GM20000 (cell line): Measurements from ENCODE around the gene LTBP1.

Source experiments
- DNase-seq: peaks from one replicate; pipeline ENCODE4 v3.0.0; 2012; ENCODE audit warnings: low spot score
- TF ChIP-seq, protein P1 (sequence below): IDR thresholded peaks from 2 replicates; pipeline ENCODE4 v1.5.1; 2012; ENCODE audit warnings: mild to moderate bottlenecking, control low read depth; ENCODE audit errors: extremely low read depth, missing control alignments

The LTBP1 gene

DNA sequence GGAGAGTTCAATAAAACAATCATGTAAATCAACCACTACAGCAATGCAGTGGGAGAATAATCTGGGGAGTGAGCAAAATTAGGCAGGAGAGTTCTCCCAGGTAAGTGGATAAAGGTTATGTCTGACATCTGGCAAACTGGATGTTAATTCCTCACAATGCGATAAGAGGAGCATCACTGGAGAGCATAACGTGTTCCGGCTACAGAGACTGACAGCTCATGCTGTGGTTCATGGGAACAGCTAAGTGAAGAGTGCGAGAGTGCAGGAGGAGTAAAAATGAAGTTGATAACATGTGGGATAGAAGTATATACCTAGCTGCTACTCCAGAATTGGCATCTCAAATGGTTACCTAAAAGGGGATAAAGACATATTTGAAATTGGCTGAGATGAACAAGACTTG is 153.2 kb downstream of the LTBP1 start:
- no peak for DNase-seq
- TF ChIP-seq, protein P1, sequence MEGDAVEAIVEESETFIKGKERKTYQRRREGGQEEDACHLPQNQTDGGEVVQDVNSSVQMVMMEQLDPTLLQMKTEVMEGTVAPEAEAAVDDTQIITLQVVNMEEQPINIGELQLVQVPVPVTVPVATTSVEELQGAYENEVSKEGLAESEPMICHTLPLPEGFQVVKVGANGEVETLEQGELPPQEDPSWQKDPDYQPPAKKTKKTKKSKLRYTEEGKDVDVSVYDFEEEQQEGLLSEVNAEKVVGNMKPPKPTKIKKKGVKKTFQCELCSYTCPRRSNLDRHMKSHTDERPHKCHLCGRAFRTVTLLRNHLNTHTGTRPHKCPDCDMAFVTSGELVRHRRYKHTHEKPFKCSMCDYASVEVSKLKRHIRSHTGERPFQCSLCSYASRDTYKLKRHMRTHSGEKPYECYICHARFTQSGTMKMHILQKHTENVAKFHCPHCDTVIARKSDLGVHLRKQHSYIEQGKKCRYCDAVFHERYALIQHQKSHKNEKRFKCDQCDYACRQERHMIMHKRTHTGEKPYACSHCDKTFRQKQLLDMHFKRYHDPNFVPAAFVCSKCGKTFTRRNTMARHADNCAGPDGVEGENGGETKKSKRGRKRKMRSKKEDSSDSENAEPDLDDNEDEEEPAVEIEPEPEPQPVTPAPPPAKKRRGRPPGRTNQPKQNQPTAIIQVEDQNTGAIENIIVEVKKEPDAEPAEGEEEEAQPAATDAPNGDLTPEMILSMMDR: no peak

DNA sequence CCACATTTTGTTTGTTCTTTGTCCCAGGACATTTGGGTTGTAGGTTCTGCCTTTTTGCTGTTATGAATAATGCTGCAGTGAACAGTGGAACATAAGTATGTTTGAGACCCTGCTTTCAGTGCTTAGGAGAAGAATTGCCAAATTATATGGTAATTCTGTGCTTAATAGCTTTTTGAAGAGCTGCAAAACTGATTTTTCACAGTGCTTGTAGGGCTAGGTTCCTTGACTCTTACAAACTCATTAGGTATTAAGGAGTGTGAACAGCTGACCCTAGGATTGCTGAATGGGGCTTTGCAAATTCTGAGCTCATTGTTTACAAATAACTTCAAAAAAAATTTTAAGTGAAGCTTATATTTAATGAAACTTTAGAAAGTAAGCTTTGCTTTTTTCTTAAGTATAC is 154.2 kb downstream of the LTBP1 start:
- DNase-seq: no peak
- TF ChIP-seq, protein P1: no peak

DNA sequence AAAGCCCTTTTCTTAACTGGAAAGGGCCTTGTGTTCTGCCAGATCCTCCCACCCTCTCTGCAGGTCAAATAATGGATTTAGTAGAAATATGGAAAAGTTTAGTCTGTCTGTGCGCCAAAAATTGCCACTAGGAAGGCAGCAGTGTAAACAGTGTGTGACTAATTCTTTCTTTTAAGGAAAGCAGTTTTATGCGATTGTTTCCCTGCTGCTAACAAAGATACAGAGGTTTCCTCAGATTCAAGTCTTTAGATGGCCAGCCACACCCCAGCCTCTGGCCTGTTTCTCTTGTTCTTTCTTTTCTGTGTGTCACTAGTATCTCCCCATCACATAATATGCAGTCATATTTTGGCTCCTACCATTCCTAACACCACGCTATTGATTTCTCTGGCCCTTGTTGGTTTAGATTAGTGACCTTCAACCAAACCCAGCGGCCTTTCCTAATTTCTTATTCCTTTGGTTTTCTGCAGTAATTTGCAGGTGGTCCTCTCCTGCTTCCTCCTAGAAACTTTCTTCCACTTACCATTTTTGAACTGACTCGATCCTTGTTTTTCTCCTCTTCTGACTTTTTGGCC is 157.4 kb downstream of the LTBP1 start:
- no peak for DNase-seq
- TF ChIP-seq, protein P1: no peak

DNA sequence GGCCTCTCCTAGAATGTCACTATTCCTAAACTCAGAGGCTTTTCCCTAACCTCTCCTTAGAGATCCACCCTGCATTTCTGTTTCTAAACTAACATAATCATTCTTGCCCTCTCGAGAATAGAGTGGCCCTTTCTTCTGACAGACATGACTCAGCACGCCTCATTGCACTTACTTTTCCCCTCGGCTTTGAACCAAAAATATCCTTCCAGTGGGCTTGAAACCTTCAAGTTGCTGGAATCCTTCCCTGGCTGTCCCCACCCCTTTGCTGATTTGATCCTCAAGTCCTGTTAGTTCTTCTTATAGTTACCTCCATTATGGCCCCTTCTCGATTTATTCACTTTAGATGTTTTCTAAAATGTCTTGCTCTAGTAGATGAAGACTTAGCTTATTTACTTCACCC is 158.0 kb downstream of the LTBP1 start:
- TF ChIP-seq, protein P1: no peak
- DNase-seq: no peak

DNA sequence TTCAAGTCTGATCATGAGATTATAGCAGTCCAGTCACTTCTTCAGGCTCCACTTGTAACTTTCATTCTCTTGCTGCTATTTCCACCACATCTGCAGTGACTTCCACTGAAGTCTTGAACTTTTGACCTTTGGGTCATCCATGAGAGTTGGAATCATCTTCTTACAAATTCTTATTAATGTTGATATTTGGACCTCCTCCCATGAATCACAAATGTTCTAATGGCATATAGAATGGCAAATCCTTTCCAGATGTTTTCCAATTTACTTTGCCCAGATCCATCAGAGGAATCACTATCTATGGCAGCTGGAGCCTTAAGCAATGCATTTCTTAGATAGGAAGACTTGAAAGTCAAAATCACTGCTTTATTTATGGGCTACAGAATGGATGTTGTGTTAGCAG is 159.4 kb downstream of the LTBP1 start:
- DNase-seq: no peak
- TF ChIP-seq, protein P1: no peak

DNA sequence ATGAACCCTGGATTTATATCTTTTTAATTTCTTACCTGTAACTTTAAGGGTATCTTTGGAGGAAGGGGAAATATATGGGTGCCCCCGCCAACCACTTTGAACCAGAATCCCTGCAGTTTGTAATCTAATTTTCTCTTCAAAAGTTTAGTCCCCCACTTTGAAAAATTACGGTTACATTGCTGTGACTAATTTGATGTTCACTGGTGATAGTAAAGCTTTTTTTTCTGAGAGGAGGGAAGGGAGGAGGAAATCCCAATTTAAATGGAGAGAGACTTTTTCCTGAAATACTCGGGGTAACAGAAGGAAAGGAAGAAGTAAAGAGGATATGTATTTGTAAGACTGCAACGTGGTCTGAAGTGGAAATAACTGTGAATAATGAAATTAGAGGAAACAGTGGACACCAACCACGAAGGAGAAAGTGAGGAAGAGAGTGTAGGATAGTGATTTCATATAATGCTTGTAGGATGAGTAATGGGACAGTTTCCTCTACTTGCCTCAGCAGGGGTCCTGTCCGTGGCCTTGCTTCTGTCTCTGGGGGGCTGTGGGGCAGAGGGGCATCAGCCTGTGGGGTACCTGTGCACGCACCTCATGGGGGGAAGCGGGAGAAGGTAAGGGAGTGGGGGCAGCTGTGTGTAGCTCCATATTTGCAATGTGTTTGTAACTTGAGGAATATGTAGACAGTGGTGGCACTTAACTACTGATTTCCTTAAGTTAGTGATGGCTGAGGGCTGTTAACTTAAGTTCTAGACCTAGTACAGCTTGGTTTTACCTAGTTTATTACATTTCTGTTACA is 161.1 kb downstream of the LTBP1 start:
- TF ChIP-seq, protein P1: no peak
- no peak for DNase-seq

DNA sequence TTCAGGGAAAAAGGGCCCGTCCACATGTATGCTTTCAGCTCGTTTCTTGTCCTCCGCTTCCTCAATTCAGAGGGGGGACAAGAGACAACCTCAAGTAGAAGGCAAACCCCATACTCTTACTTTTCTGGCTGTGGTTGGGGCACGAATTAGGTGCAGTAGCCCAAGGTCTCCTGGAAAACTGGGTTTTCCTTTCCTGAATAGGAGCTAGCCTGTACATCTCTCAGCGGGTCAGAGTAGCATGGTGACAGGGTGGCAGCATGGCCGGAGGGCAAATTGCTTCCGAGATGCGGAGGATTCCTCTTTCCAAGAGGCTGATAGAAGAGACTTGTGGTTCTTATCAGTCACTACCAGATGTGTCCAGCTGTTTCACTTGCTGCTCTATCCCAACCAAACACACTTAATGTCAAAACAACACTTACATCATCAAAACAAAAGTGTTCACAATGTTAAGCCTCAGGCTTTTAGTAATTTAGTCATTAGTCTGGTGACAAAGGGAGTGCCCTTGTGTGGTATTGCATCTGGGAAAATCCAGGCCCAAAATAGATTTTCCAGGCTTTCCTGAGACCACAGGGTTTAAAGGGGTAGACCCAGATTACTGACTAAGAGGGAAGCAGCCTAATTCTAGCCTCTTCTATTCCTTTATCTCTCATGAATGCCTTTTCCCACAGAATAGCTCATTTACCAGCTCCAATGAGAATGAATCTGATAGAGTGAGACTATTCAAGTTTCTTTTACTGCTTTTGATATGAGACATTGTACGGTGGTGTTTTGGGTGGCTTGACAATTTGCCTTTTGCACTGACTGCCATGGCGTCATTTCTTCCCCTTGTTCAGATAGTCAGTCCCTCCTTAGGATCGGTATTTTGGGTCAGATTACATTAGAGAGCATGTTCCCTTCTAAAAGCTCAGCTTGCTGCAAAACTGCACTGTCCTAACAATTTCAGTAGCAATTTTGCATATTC is 162.0 kb downstream of the LTBP1 start:
- no peak for DNase-seq
- TF ChIP-seq, protein P1: no peak
